Body of pancreas (tissue), 4 donors: ENCODE measurements around the gene C6orf89. TPM values are rescaled to one million over a fixed set of nuclear protein-coding genes. Genes with fewer than 3 reads are reported as not detected.

Experiments
- ATAC-seq: fragments of 150-250 bp; one replicate; pipeline ENCODE4 v1.9.1; 2016
- DNase-seq, 4 donors: peaks; one replicate each; pipeline ENCODE4 v3.0.0-alpha.2; 2019
- H3K27ac ChIP-seq, 4 donors: fragments of 200-600 bp; sonication (generic); 1 replicate in 3 of 4; 2 replicates in 1 of 4; pipeline versions ENCODE4 v1.5.1 to v1.6.1; 2016 to 2019; ENCODE audit warnings: mild to moderate bottlenecking in 1 of 4, mixed read lengths in 1 of 4, moderate library complexity in 1 of 4
- H3K27me3 ChIP-seq, 2 donors: fragments of 200-600 bp; sonication (generic); one replicate each; pipeline ENCODE4 v1.6.0; 2016; ENCODE audit warnings: mild to moderate bottlenecking in 1 of 2
- H3K36me3 ChIP-seq, 2 donors: fragments of 200-600 bp; sonication (generic); replicated peaks in 1 of 2; 2 replicates each; pipeline ENCODE4 v1.5.1; 2016; ENCODE audit warnings: low read depth in 2 of 2; ENCODE audit not compliant: insufficient read depth in 1 of 2
- H3K4me1 ChIP-seq: fragments of 200-600 bp; sonication (generic); one replicate; pipeline ENCODE4 v1.6.0; 2016
- H3K4me3 ChIP-seq, 2 donors: fragments of 200-600 bp; sonication (generic); 1 replicate in 1 of 2; 2 replicates in 1 of 2; pipeline ENCODE4 v1.5.1; 2016 to 2019
- H3K9me3 ChIP-seq, 3 donors: fragments of 200-600 bp; sonication (generic); 1 replicate in 2 of 3; 2 replicates in 1 of 3; pipeline ENCODE4 v1.5.1; 2016
- POLR2A ChIP-seq, 3 donors: fragments of 450-650 bp; IDR thresholded peaks; one replicate each; pipeline ENCODE4 v1.6.1; 2016; ENCODE audit warnings: antibody characterized with exemption in 3 of 3, mild to moderate bottlenecking in 2 of 3
- WGBS, 2 donors: methylation state at CpG; one replicate each; pipeline ENCODE4 v1.1.5; 2017; 5-methylcytosine and 5-hydroxymethylcytosine counted together
- intact Hi-C: fragments of 100-400 bp; cut with DNase I; formaldehyde crosslinking; loops from one replicate; pipeline ENCODE4 v1.15.1; 2023
- total RNA-seq, 2 donors: library from RNA; depleted of rRNA; stranded (reverse); fragments of >200 nt; gene quantifications; one replicate each; pipeline ENCODE4 v1.1.0, GENCODE V29; 2016
- TF ChIP-seq, protein P1 (sequence below), 7 experiments: fragments of 450-650 bp in 4 of 7; fragments of 200-600 bp in 3 of 7; sonication (generic) in 3 of 7; IDR thresholded peaks; one replicate each; pipeline ENCODE4 v1.5.1; 2016 to 2019; ENCODE audit warnings: antibody characterized with exemption in 7 of 7

The C6orf89 gene
- total RNA-seq, 2 donors from 2014 or later: 16.5 to 25.7 TPM

- TF ChIP-seq POLR2A (IDR thresholded peaks at IDR 0.05): no peak
- TF ChIP-seq, protein P1, sequence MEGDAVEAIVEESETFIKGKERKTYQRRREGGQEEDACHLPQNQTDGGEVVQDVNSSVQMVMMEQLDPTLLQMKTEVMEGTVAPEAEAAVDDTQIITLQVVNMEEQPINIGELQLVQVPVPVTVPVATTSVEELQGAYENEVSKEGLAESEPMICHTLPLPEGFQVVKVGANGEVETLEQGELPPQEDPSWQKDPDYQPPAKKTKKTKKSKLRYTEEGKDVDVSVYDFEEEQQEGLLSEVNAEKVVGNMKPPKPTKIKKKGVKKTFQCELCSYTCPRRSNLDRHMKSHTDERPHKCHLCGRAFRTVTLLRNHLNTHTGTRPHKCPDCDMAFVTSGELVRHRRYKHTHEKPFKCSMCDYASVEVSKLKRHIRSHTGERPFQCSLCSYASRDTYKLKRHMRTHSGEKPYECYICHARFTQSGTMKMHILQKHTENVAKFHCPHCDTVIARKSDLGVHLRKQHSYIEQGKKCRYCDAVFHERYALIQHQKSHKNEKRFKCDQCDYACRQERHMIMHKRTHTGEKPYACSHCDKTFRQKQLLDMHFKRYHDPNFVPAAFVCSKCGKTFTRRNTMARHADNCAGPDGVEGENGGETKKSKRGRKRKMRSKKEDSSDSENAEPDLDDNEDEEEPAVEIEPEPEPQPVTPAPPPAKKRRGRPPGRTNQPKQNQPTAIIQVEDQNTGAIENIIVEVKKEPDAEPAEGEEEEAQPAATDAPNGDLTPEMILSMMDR (IDR thresholded peaks at IDR 0.05): no peak
Measured at GRCh38 chr6:36884610-36885009, 1.1 kb upstream of the C6orf89 start.

DNA sequence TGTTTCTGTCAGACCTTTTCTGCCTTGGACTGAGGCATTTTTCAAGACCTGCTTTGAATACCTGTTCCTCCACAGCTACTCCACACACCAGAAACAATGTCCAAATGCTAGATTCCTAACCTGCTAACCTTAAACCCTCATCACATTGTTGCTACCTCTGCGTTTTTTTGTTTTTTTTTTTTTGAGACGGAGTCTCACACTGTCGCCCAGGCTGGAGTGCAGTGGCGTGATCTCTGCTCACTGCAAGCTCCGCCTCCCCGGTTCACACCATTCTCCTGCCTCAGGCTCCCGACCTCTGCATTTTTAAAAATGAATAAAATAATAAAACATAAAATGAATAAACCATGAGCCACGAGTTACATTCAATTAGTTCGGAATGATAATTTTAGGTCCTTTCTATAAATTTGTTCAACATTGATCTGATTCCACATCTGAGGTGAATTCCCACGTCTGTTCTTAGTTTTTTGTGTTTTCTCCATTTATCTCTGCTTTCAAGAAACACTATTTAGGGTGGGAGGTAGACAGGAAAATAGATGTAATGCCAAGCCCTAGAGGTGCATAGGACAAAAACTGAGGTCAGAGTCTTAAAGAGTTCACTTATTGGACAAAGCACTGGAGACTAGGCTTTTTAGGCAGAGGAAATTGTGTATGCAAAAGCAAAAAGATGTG is 1.3 kb downstream of the C6orf89 start:
- ATAC-seq: no peak
- DNase-seq: no peak
- Histone ChIP-seq H3K9me3 (no peaks in the 10 kb centered on the region), H3K4me3 (no peak overlapping the region), H3K4me1 (peaks cover 27% of the 10 kb centered on the region), H3K27ac (no peak overlapping the region), H3K27me3 (no peaks in the 10 kb centered on the region), H3K36me3 (no peaks in the 10 kb centered on the region)
- intact Hi-C loops: no loop called here
- WGBS, 2 donors: 62 to 63% methylated on average over 10 of the region's 10 CpGs
- TF ChIP-seq, protein P1 (IDR thresholded peaks at IDR 0.05): no peak
- TF ChIP-seq POLR2A (IDR thresholded peaks at IDR 0.05): no peak

More at GRCh38 chr6:36884610-36885009, 1.1 kb upstream of the C6orf89 start:
- Histone ChIP-seq H3K9me3 (no peaks in the 10 kb centered on the region), H3K27ac (no peak overlapping the region), H3K4me3 (no peak overlapping the region), H3K27me3 (no peaks in the 10 kb centered on the region), H3K36me3 (no peaks in the 10 kb centered on the region), H3K4me1 (peaks cover 27% of the 10 kb centered on the region)
- ATAC-seq: no peak
- intact Hi-C loops: no loop called here
- WGBS, 2 donors: 95 to 98% methylated on average over 3 of the region's 3 CpGs
- no peak for DNase-seq

DNA sequence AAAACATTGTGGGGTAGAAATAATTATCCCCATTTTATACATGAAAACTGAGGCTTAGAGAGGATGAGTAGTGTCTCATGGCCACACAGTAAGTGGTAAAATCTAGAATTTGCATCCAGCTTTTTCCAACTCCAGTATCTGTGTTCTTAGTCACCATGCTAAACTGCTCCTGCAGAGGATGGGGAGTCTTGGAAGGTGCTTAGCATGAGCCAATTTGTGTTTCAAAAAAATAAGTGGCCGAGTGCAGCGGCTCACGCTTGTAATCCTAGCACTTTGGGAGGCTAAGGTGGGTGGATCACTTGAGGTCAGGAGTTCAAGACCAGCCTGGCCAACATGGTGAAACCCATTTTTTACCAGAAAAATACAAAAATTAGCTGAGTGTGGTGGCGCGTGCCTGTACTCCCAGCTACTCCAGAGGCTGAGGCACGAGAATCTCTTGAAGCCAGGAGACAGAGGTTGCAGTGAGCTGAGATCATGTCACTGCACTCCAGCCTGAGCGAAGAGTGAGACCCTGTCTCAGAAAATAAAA is 2.4 kb downstream of the C6orf89 start:
- ATAC-seq (no peak), DNase-seq (no peak)
- Histone ChIP-seq H3K4me1 (peaks cover 27% of the 10 kb centered on the region), H3K27ac (no peak overlapping the region), H3K36me3 (no peaks in the 10 kb centered on the region), H3K4me3 (no peak overlapping the region), H3K27me3 (no peaks in the 10 kb centered on the region), H3K9me3 (no peaks in the 10 kb centered on the region)
- TF ChIP-seq, protein P1 (IDR thresholded peaks at IDR 0.05): no peak
- TF ChIP-seq POLR2A (IDR thresholded peaks at IDR 0.05): no peak
- intact Hi-C loops: no loop called here
- WGBS, 2 donors: 89 to 90% methylated on average over 7 of the region's 7 CpGs

- H3K36me3 ChIP-seq: no peaks in the 10 kb centered on the region
- DNase-seq: no peak
- ATAC-seq: no peak
- no peak overlapping the region for H3K27ac ChIP-seq
- H3K4me1 ChIP-seq: peaks cover 27% of the 10 kb centered on the region
- intact Hi-C loops: no loop called here
- no peaks in the 10 kb centered on the region for H3K27me3 ChIP-seq
- WGBS, 2 donors: 11 to 18% methylated on average over 6 of the region's 6 CpGs
- H3K4me3 ChIP-seq: no peak overlapping the region
- TF ChIP-seq POLR2A (IDR thresholded peaks at IDR 0.05): no peak
- TF ChIP-seq, protein P1 (IDR thresholded peaks at IDR 0.05): no peak
- no peaks in the 10 kb centered on the region for H3K9me3 ChIP-seq
Measured at GRCh38 chr6:36888654-36889481, 3.1 kb downstream of the C6orf89 start.
